ENCODE results near the gene NCK1. TPM values are rescaled to one million over a fixed set of nuclear protein-coding genes. Genes with fewer than 3 reads are reported as not detected.

Gene NCK1
- total and polyA plus RNA-seq, 9 of the 15 experiments (the other 6 are each of a cell fraction or from before 2014, with no cell fraction given) = 17.3 to 30.5 (median 25.0) TPM

DNA sequence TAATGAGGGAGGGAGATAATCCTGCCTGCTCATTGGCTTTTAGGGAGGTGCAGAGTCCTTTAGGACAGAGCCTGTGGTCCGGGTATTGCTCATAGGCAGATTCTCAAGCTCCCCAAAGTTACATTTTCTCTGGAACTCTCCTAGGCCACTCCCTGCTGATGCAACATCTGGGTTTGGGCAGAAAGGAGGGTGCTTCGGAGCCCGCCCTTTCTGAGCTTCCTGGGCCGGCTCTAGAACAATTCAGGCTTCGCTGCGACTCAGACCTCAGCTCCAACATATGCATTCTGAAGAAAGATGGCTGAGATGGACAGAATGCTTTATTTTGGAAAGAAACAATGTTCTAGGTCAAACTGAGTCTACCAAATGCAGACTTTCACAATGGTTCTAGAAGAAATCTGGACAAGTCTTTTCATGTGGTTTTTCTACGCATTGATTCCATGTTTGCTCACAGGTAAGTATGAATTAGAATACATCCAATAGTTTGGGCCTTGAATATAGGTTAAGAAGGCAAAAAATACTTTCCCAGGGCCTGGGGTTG is 95.8 kb downstream of the NCK1 start, which contains the start of gene IL20RB (continued):
- TF ChIP-seq, protein P1, sequence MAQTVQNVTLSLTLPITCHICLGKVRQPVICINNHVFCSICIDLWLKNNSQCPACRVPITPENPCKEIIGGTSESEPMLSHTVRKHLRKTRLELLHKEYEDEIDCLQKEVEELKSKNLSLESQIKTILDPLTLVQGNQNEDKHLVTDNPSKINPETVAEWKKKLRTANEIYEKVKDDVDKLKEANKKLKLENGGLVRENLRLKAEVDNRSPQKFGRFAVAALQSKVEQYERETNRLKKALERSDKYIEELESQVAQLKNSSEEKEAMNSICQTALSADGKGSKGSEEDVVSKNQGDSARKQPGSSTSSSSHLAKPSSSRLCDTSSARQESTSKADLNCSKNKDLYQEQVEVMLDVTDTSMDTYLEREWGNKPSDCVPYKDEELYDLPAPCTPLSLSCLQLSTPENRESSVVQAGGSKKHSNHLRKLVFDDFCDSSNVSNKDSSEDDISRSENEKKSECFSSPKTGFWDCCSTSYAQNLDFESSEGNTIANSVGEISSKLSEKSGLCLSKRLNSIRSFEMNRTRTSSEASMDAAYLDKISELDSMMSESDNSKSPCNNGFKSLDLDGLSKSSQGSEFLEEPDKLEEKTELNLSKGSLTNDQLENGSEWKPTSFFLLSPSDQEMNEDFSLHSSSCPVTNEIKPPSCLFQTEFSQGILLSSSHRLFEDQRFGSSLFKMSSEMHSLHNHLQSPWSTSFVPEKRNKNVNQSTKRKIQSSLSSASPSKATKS (CRISPR knock-in tag; IDR thresholded peaks at IDR 0.05) = no peak
- TF ChIP-seq SP1 (CRISPR knock-in tag; IDR thresholded peaks at IDR 0.05) = no peak
- no peak for TF ChIP-seq SMAD1 (IDR thresholded peaks at IDR 0.05; ENCODE audit: low read depth, low read length, partially characterized antibody)
- peak; percentile 60 to 64; a peak in 2 of 4 replicates for TF ChIP-seq TRIM24 (IDR thresholded peaks at IDR 0.05)
- peak; percentile 69; the same call in 1 of the 2 replicates for TF ChIP-seq SOX6 (IDR thresholded peaks at IDR 0.05)
- no peak for TF ChIP-seq ZNF263 (CRISPR knock-in tag; IDR thresholded peaks at IDR 0.05; ENCODE audit: borderline replicate concordance)
- TF ChIP-seq, protein P2, sequence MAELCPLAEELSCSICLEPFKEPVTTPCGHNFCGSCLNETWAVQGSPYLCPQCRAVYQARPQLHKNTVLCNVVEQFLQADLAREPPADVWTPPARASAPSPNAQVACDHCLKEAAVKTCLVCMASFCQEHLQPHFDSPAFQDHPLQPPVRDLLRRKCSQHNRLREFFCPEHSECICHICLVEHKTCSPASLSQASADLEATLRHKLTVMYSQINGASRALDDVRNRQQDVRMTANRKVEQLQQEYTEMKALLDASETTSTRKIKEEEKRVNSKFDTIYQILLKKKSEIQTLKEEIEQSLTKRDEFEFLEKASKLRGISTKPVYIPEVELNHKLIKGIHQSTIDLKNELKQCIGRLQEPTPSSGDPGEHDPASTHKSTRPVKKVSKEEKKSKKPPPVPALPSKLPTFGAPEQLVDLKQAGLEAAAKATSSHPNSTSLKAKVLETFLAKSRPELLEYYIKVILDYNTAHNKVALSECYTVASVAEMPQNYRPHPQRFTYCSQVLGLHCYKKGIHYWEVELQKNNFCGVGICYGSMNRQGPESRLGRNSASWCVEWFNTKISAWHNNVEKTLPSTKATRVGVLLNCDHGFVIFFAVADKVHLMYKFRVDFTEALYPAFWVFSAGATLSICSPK (IDR thresholded peaks at IDR 0.05; ENCODE audit: borderline replicate concordance) = no peak
- TF ChIP-seq ZSCAN32 (CRISPR knock-in tag; IDR thresholded peaks at IDR 0.05) = peak; percentile 91
- no peak for TF ChIP-seq TGIF2 (CRISPR knock-in tag; IDR thresholded peaks at IDR 0.05)
- peak; percentile 30; the same call in 1 of the 2 replicates for TF ChIP-seq ZNF592 (IDR thresholded peaks at IDR 0.05)
- TF ChIP-seq NRF1 (conservative IDR thresholded peaks at IDR 0.05 in 1 of 2, IDR thresholded peaks at IDR 0.05 in 1 of 2) = peak; percentile 28 to 47; a peak in 3 of 4 replicates
- TF ChIP-seq ATF4 (CRISPR knock-in tag; IDR thresholded peaks at IDR 0.05) = peak; percentile 98
- TF ChIP-seq TCFL5 (CRISPR knock-in tag; conservative IDR thresholded peaks at IDR 0.05) = no peak
- TF ChIP-seq, protein P3, sequence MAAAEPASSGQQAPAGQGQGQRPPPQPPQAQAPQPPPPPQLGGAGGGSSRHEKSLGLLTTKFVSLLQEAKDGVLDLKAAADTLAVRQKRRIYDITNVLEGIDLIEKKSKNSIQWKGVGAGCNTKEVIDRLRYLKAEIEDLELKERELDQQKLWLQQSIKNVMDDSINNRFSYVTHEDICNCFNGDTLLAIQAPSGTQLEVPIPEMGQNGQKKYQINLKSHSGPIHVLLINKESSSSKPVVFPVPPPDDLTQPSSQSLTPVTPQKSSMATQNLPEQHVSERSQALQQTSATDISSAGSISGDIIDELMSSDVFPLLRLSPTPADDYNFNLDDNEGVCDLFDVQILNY (CRISPR knock-in tag; IDR thresholded peaks at IDR 0.05) = no peak
- TF ChIP-seq ZNF512 (tag; IDR thresholded peaks at IDR 0.05) = no peak
